Lower lobe of right lung (tissue), 2 donors: ENCODE data around the gene FTCD. TPM values are rescaled to one million over a fixed set of nuclear protein-coding genes. Genes with fewer than 3 reads are reported as not detected.
"Not testable (repeated sequence)": the region's sequence is repeated elsewhere in the genome, so short reads cannot be mapped to it uniquely, and the experiment has no call there.

Experiments used
- ATAC-seq, 2 donors: fragments of 200-7000 bp; cut with Tn5 transposase; one replicate each; pipeline ENCODE4 v1.9.1; 2020 to 2022; ENCODE audit warnings: mild to moderate bottlenecking in 2 of 2, moderate library complexity in 2 of 2
- DNase-seq: peaks from one replicate; pipeline ENCODE4 v3.0.0-alpha.2; 2020
- H3K27ac ChIP-seq: fragments of 200-600 bp; one replicate; pipeline ENCODE4 v1.8.0; 2022
- H3K27me3 ChIP-seq: fragments of 200-600 bp; one replicate; pipeline ENCODE4 v1.8.0; 2022; ENCODE audit warnings: low read depth
- H3K36me3 ChIP-seq: fragments of 200-600 bp; one replicate; pipeline ENCODE4 v1.8.0; 2022; ENCODE audit warnings: mild to moderate bottlenecking
- H3K4me1 ChIP-seq: fragments of 200-600 bp; one replicate; pipeline ENCODE4 v1.8.0; 2022
- H3K4me3 ChIP-seq: fragments of 200-600 bp; one replicate; pipeline ENCODE4 v1.8.0; 2022; ENCODE audit warnings: mild to moderate bottlenecking
- H3K9me3 ChIP-seq: fragments of 200-600 bp; one replicate; pipeline ENCODE4 v1.8.0; 2022
- intact Hi-C: fragments of 100-400 bp; cut with DNase I; formaldehyde crosslinking; loops from one replicate; pipeline ENCODE4 v1.11.0; 2022
- total RNA-seq: library from RNA; stranded (reverse); fragmentation: NEBNext Ultra II Directional; extraction: Animal tissue kit (Norgen Biotek cat#: 25700); gene quantifications from one replicate; pipeline ENCODE4 v1.2.1, GENCODE V29; 2021
- TF ChIP-seq, protein P1 (sequence below): fragments of 200-600 bp; IDR thresholded peaks from one replicate; pipeline ENCODE4 v1.8.0; 2022; ENCODE audit warnings: antibody characterized with exemption, mild to moderate bottlenecking
- donor health status: DM: no; HTN: yes; CAD: no; lungs with severe emphysema.

FTCD gene
- total RNA-seq, 1 donor from 2014 or later = 1.5 TPM

DNA sequence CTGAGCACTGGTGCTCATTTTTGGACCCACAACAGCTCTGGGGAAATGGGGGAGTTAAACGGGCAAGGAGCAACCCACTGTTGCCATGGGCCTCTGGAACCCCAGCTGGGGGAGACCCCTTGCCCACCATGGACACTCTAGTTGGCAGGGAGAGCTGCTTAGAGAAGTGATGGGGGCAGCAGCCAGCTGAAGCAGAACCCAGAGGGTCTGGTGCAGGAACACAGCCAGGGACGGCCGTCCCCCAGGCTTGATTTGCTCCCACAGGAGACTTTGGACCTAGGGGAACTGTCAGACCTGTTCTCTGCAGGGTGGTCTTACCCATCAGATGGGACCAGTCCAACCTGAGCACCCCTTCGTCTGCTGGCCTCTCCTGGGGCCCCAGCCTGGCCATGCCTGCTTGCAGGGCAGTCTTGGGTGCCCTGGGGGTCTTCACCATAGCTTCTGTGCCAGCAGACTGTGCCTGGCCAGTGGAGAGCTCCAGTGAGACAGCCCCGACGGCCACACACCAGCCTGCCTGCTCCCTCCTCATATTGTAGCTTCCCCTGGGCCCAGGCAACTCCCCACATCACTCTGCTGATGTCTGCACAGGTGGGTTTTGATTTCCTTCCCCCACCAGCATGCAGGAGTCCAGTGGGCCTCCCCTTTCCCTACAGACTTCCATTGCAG is 17.6 kb upstream of the FTCD start:
- TF ChIP-seq, protein P1, sequence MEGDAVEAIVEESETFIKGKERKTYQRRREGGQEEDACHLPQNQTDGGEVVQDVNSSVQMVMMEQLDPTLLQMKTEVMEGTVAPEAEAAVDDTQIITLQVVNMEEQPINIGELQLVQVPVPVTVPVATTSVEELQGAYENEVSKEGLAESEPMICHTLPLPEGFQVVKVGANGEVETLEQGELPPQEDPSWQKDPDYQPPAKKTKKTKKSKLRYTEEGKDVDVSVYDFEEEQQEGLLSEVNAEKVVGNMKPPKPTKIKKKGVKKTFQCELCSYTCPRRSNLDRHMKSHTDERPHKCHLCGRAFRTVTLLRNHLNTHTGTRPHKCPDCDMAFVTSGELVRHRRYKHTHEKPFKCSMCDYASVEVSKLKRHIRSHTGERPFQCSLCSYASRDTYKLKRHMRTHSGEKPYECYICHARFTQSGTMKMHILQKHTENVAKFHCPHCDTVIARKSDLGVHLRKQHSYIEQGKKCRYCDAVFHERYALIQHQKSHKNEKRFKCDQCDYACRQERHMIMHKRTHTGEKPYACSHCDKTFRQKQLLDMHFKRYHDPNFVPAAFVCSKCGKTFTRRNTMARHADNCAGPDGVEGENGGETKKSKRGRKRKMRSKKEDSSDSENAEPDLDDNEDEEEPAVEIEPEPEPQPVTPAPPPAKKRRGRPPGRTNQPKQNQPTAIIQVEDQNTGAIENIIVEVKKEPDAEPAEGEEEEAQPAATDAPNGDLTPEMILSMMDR = no peak
- DNase-seq (no peak), ATAC-seq (no peak)
- intact Hi-C loops = no loop called here
- no peak overlapping the region for H3K27ac ChIP-seq
- no peak overlapping the region for H3K4me3 ChIP-seq
- no peaks in the 10 kb centered on the region for H3K36me3 ChIP-seq
- H3K4me1 ChIP-seq = no peaks in the 10 kb centered on the region
- H3K27me3 ChIP-seq = no peaks in the 10 kb centered on the region
- no peaks in the 10 kb centered on the region for H3K9me3 ChIP-seq

DNA sequence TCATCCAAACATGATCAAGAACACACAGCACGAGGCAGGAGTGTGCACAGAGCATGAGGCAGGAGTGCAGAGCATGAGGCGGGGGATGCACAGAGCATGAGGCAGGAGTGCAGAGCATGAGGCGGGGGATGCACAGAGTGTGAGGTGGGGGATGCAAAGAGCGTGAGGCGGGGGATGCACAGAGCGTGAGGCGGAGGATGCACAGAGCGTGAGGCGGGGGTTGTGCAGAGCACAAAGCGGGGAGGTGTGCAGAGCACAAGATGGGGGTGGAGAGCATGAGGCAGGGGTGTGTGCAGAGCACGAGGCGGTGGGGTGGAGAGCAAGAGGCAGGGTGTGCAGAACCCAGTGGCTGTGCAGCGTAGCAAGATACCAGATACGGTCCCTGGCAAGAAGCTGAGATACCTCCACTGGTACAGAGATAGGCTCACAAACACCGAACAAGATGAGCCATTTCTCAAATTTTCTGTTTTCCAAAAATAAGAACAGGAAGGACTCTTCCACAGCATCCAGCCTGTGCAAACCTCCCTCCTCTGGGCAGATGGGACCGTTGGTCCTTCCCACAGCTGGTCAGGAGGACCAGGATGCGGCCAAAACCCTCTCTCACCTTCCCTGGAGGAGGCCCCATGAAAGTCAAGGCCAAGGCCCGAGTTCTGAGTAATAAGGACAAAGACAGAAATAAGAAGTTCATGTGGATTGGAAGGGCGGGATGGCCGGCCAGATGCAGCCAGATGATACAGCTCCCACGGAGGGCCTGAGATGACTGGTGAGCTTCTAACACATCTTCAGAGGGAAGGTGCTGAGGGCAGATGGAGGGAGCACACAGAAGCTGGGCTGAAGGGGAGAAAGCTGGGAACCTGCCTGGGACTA is 16.9 kb upstream of the FTCD start:
- H3K36me3 ChIP-seq = no peaks in the 10 kb centered on the region
- no peaks in the 10 kb centered on the region for H3K4me1 ChIP-seq
- H3K4me3 ChIP-seq = no peak overlapping the region
- intact Hi-C loops = no loop called here
- no peaks in the 10 kb centered on the region for H3K27me3 ChIP-seq
- H3K27ac ChIP-seq = no peak overlapping the region
- DNase-seq (no peak), ATAC-seq (no peak)
- TF ChIP-seq, protein P1 = no peak
- no peaks in the 10 kb centered on the region for H3K9me3 ChIP-seq

DNA sequence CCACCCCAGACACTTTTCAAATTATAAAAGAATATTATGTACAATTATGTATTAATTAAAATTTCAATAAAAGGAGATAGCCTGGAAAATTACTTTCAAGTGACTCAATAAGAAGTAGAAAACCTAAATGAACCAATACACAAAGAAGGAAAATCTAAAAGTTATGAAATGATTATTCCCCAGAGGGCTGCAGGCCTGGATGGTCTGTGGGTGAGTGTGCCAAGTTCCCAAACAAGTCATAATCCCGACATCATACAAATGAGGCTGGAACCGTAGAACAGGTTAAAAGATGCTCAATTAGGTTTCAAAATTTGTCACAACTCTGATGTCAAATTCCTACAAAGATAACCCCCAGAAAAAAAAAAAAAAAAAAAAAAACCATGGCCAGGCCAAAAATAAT is 16.2 kb upstream of the FTCD start:
- Histone ChIP-seq H3K4me3 (no peak overlapping the region), H3K36me3 (no peaks in the 10 kb centered on the region), H3K9me3 (no peaks in the 10 kb centered on the region), H3K27ac (no peak overlapping the region), H3K27me3 (no peaks in the 10 kb centered on the region), H3K4me1 (no peaks in the 10 kb centered on the region)
- intact Hi-C loops = no loop called here
- TF ChIP-seq, protein P1 = no peak
- no peak for ATAC-seq
- no peak for DNase-seq

DNA sequence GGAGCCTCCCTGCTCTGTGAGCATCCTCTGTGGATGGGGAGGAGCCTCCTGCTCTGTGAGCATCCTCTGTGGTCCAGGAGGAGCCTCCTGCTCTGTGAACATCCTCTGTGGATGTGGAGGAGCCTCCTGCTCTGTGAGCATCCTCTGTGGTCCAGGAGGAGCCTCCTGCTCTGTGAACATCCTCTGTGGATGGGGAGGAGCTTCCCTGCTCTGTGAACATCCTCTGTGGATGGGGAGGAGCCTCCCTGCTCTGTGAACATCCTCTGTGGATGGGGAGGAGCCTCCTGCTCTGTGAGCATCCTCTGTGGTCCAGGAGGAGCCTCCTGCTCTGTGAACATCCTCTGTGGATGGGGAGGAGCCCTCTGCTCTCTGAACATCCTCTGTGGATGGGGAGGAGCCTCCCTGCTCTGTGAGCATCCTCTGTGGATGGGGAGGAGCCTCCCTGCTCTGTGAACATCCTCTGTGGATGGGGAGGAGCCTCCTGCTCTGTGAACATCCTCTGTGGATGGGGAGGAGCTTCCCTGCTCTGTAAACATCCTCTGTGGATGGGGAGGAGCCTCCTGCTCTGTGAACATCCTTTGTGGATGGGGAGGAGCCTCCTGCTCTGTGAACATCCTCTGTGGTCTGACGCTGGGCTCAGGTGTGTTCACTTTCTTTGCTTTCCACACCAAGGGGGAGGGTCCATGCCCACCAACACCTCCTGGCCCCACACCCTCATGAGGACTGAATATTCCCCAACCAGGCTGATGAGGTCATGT is 15.2 kb upstream of the FTCD start:
- H3K27ac ChIP-seq, H3K36me3 ChIP-seq, DNase-seq, intact Hi-C loops, H3K9me3 ChIP-seq, H3K27me3 ChIP-seq, ATAC-seq, H3K4me1 ChIP-seq, H3K4me3 ChIP-seq: not testable (repeated sequence)

DNA sequence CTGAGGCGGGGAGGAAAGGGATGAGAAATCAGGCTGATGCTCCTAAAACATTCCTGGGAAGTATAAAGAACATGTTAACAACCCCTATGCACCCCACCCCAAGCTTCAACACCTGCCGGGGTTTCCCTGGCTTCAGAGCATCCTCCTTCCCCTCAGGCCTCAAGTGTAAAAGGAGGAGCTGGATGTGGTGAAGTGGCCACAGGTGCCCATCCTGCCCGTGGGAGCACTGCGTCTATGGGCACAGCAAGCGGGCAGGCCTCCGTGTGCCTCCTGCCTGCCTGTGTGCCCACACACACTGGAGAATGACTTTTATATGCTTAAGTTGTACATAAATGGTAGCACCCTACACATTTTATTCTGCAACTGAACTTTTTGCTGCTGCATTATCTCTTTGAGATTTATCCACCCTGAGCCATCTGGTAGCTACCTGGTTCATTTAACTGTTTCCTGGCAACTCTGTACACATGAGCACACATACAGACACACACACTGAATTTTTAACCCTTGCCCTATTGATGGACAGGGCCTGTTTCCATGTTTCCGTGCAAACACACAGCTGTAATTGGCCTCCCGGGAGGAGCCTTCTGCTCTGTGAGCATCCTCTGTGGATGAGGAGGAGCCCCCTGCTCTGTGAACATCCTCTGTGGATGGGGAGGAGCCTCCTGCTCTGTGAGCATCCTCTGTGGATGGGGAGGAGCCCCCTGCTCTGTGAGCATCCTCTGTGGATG is 13.4 kb upstream of the FTCD start:
- Histone ChIP-seq H3K9me3 (no peaks in the 10 kb centered on the region), H3K4me1 (no peaks in the 10 kb centered on the region), H3K4me3 (no peak overlapping the region), H3K36me3 (no peaks in the 10 kb centered on the region), H3K27me3 (no peaks in the 10 kb centered on the region), H3K27ac (no peak overlapping the region)
- TF ChIP-seq, protein P1 = no peak
- no peak for ATAC-seq
- intact Hi-C loops = no loop called here
- no peak for DNase-seq
